Neural progenitor cell (in vitro differentiated cells): Measurements from ENCODE around the gene SGTB.

Experiments
- EZH2 ChIP-seq: fragments of 200-600 bp; sonication (generic); IDR thresholded peaks from 2 replicates; pipeline ENCODE4 v1.6.1; 2017; ENCODE audit warnings: antibody characterized with exemption, mild to moderate bottlenecking, moderate library complexity
- EZH2phosphoT487 ChIP-seq: fragments of 200-600 bp; sonication (generic); IDR thresholded peaks from 2 replicates; pipeline ENCODE4 v1.6.1; 2017; ENCODE audit warnings: antibody characterized with exemption
- TF ChIP-seq, protein P1 (sequence below): fragments of 200-600 bp; sonication (generic); IDR thresholded peaks from 2 replicates; pipeline ENCODE4 v1.5.1; 2017; ENCODE audit warnings: antibody characterized with exemption, mild to moderate bottlenecking

DNA sequence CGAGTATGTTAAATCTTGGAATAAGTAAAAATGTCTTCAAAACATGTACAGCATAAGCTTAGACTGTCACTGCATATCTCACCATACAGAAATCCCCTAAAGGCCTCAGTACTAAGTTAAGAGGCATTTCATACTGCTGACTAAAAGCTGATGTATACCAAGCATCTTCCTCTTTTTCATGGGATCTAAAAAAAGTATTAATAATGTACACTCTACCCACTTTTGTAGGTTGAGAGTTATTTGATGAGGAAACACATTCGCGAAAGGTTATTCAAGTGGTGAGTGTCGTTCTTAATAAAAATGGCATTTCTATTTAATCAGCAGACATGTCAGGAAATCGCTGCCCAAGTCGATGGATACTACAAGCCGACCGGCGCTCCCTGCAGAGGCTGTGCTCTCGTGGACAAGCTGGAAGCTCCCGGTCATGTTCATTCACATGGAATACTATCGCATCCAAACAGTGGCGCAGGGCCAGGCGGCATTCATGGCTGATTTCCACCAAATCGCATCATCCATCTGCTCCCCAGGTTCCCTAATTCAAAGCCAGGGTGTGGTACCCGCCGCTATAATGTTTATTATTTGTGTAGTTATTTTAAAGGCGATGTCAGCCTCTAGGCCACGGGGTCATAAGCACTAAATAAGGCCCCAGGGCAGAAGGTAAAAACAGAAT lies 724 bp downstream of the SGTB start:
- TF ChIP-seq, protein P1, sequence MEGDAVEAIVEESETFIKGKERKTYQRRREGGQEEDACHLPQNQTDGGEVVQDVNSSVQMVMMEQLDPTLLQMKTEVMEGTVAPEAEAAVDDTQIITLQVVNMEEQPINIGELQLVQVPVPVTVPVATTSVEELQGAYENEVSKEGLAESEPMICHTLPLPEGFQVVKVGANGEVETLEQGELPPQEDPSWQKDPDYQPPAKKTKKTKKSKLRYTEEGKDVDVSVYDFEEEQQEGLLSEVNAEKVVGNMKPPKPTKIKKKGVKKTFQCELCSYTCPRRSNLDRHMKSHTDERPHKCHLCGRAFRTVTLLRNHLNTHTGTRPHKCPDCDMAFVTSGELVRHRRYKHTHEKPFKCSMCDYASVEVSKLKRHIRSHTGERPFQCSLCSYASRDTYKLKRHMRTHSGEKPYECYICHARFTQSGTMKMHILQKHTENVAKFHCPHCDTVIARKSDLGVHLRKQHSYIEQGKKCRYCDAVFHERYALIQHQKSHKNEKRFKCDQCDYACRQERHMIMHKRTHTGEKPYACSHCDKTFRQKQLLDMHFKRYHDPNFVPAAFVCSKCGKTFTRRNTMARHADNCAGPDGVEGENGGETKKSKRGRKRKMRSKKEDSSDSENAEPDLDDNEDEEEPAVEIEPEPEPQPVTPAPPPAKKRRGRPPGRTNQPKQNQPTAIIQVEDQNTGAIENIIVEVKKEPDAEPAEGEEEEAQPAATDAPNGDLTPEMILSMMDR = no peak
- no peak for TF ChIP-seq EZH2
- peak; percentile 10 for TF ChIP-seq EZH2phosphoT487
